WTC11 (cell line): ENCODE measurements around the gene KIF19. TPM values are rescaled to one million over a fixed set of nuclear protein-coding genes. Genes with fewer than 3 reads are reported as not detected.

Experiments
- ATAC-seq: fragments of 200-7000 bp; cut with Tn5 transposase; 2 replicates; pipeline ENCODE4 v1.10.0; 2021; ENCODE audit warnings: mild to moderate bottlenecking, moderate library complexity
- CTCF ChIA-PET: fragments of 300-600 bp; sonication (Branson Sonifier 250); formaldehyde crosslinking; loops from one replicate; lab custom pipeline; 2021; ENCODE audit warnings: antibody characterized with exemption; lab: Charles Lee
- POLR2A ChIA-PET: fragments of 350-600 bp; sonication (Branson Sonifier 250); formaldehyde crosslinking; loops from one replicate; lab custom pipeline; 2021; ENCODE audit warnings: antibody characterized with exemption; lab: Charles Lee
- DNase-seq: peaks from one replicate; pipeline ENCODE4 v3.0.0; 2021; ENCODE audit warnings: low spot score
- H3K27ac Mint-ChIP-seq: 2 replicates; pipeline ENCODE4 v1.8.0; 2021; ENCODE audit warnings: mixed read lengths
- H3K27me3 Mint-ChIP-seq: 2 replicates; pipeline ENCODE4 v1.8.0; 2021; ENCODE audit warnings: low read depth, mild to moderate bottlenecking, moderate library complexity, mixed read lengths
- H3K36me3 Mint-ChIP-seq: 2 replicates; pipeline ENCODE4 v1.8.0; 2021; ENCODE audit warnings: mixed read lengths
- H3K4me1 Mint-ChIP-seq: 2 replicates; pipeline ENCODE4 v1.8.0; 2022; ENCODE audit warnings: mixed read lengths
- H3K4me3 Mint-ChIP-seq: 2 replicates; pipeline ENCODE4 v1.8.0; 2021; ENCODE audit warnings: mild to moderate bottlenecking, moderate library complexity, mixed read lengths
- H3K9me3 Mint-ChIP-seq: 2 replicates; pipeline ENCODE4 v1.8.0; 2021; ENCODE audit warnings: mixed read lengths
- ATF3 ChIP-seq: sonication (generic); formaldehyde crosslinking; conservative IDR thresholded peaks from 2 replicates; pipeline ENCODE4 v1.8.1; 2022; ENCODE audit warnings: mild to moderate bottlenecking, missing genetic modification reagents
- CTCF ChIP-seq: fragments of 200-600 bp; IDR thresholded peaks from 2 replicates; pipeline ENCODE4 v1.8.0; 2022; ENCODE audit warnings: antibody characterized with exemption
- GABPB1 ChIP-seq: sonication (generic); formaldehyde crosslinking; IDR thresholded peaks from 2 replicates; pipeline ENCODE4 v1.8.1; 2023; ENCODE audit warnings: mild to moderate bottlenecking, missing genetic modification reagents
- HMGXB4 ChIP-seq: sonication (generic); formaldehyde crosslinking; IDR thresholded peaks from 2 replicates; pipeline ENCODE4 v1.8.1; 2023; ENCODE audit warnings: mild to moderate bottlenecking, moderate library complexity, missing genetic modification reagents
- JUN ChIP-seq: sonication (generic); formaldehyde crosslinking; IDR thresholded peaks from 2 replicates; pipeline ENCODE4 v1.8.0; 2023; ENCODE audit warnings: mild to moderate bottlenecking, missing genetic modification reagents
- MYBL2 ChIP-seq: sonication (generic); formaldehyde crosslinking; IDR thresholded peaks from 2 replicates; pipeline ENCODE4 v1.8.1; 2023; ENCODE audit warnings: mild to moderate bottlenecking, moderate library complexity, missing genetic modification reagents
- SP1 ChIP-seq: sonication (generic); formaldehyde crosslinking; conservative IDR thresholded peaks from 2 replicates; pipeline ENCODE4 v1.8.1; 2022; ENCODE audit warnings: missing genetic modification reagents
- TEAD1 ChIP-seq: sonication (generic); formaldehyde crosslinking; IDR thresholded peaks from 2 replicates; pipeline ENCODE4 v1.8.0; 2022; ENCODE audit warnings: mild to moderate bottlenecking, missing genetic modification reagents
- USF2 ChIP-seq: sonication (generic); formaldehyde crosslinking; IDR thresholded peaks from 2 replicates; pipeline ENCODE4 v1.8.1; 2023; ENCODE audit warnings: mild to moderate bottlenecking, missing genetic modification reagents, moderate library complexity
- ZBTB21 ChIP-seq: sonication (generic); formaldehyde crosslinking; IDR thresholded peaks from 2 replicates; pipeline ENCODE4 v1.8.1; 2023; ENCODE audit warnings: mild to moderate bottlenecking, missing genetic modification reagents, borderline replicate concordance
- ZBTB43 ChIP-seq: sonication (generic); formaldehyde crosslinking; IDR thresholded peaks from 2 replicates; pipeline ENCODE4 v1.8.1; 2023; ENCODE audit warnings: mild to moderate bottlenecking, missing genetic modification reagents
- ZMAT4 ChIP-seq: fragments of 250-450 bp; sonication (Bioruptor Pico); IDR thresholded peaks from 2 replicates; pipeline ENCODE4 v1.9.0; 2021; ENCODE audit warnings: mild to moderate bottlenecking
- ZNF425 ChIP-seq: fragments of 250-450 bp; sonication (Bioruptor Pico); conservative IDR thresholded peaks from 2 replicates; pipeline ENCODE4 v1.9.0; 2021; ENCODE audit warnings: mild to moderate bottlenecking
- ZNF532 ChIP-seq: fragments of 250-450 bp; sonication (Bioruptor Pico); IDR thresholded peaks from 2 replicates; pipeline ENCODE4 v1.9.0; 2021; ENCODE audit warnings: mild to moderate bottlenecking, borderline replicate concordance
- total RNA-seq: library from RNA; stranded (reverse); gene quantifications from 3 replicates; pipeline ENCODE4 v1.2.3, GENCODE V29; 2021

KIF19 gene
- total RNA-seq, 1 experiment from 2014 or later, result 0.44 TPM

- ChIA-PET CTCF (interaction anchor here (0.6 to 2.5 kb wide), 13 partner anchors 11 to 192 kb away, joined by 3 to 19 read pairs (median 3); partner anchors contain the start of gene BTBD17), POLR2A (no interaction called here)
- H3K27me3 Mint-ChIP-seq, result peaks cover 2% of the 10 kb centered on the region; the same call in 1 of the 2 replicates
- H3K27ac Mint-ChIP-seq, result no peak overlapping the region; the same call in 1 of the 2 replicates
- DNase-seq (no peak), ATAC-seq (no peak)
- no peak overlapping the region for H3K4me3 Mint-ChIP-seq
- H3K36me3 Mint-ChIP-seq, result no peaks in the 10 kb centered on the region
- TF ChIP-seq ATF3 (CRISPR knock-in tag) (no peak), GABPB1 (peak; percentile 94)
- peaks cover 6% of the 10 kb centered on the region for H3K4me1 Mint-ChIP-seq
- no peaks in the 10 kb centered on the region for H3K9me3 Mint-ChIP-seq
Observed at GRCh38 chr17:74373838-74374606, 48.0 kb downstream of the KIF19 start.

- CTCF ChIA-PET, result interaction anchor here (1.0 to 2.5 kb wide), 2 partner anchors 18 to 80 kb away, joined by 3 to 16 read pairs; no protein-coding TSS in a partner anchor
- no peaks in the 10 kb centered on the region for H3K9me3 Mint-ChIP-seq
- no peaks in the 10 kb centered on the region; the same call in 1 of the 2 replicates for H3K27me3 Mint-ChIP-seq
- H3K27ac Mint-ChIP-seq, result no peak overlapping the region
- POLR2A ChIA-PET, result no interaction called here
- DNase-seq (no peak), ATAC-seq (no peak)
- no peaks in the 10 kb centered on the region for H3K4me1 Mint-ChIP-seq
- TF ChIP-seq ZBTB21 (CRISPR knock-in tag), result no peak
- no peak for TF ChIP-seq ZNF532 (CRISPR knock-in tag)
- TF ChIP-seq ZNF425, result no peak
- H3K36me3 Mint-ChIP-seq, result no peaks in the 10 kb centered on the region
- H3K4me3 Mint-ChIP-seq, result no peak overlapping the region
Observed at GRCh38 chr17:74374858-74375257, 48.8 kb downstream of the KIF19 start.

- ATAC-seq (peak; percentile 93), DNase-seq (peak; percentile 98)
- Mint-ChIP-seq H3K4me1 (peaks cover 13% of the 10 kb centered on the region), H3K27me3 (no peaks in the 10 kb centered on the region; the same call in 1 of the 2 replicates), H3K9me3 (no peaks in the 10 kb centered on the region), H3K36me3 (no peaks in the 10 kb centered on the region), H3K4me3 (no peak overlapping the region), H3K27ac (no peak overlapping the region)
- ChIA-PET POLR2A (interaction anchor here (0.8 to 2.3 kb wide), 4 partner anchors 53 to 87 kb away, joined by 3 to 14 read pairs (median 3); partner anchors contain the start of gene CD300A), CTCF (interaction anchor here (0.6 to 4.6 kb wide), 82 partner anchors 9 to 813 kb away, joined by 3 to 138 read pairs (median 5); partner anchors contain the start of genes BTBD17, CD300A, CD300C and CD300H)
- TF ChIP-seq TEAD1 (CRISPR knock-in tag), result no peak
- TF ChIP-seq CTCF, result peak; percentile 94
- TF ChIP-seq ZBTB43 (CRISPR knock-in tag), result no peak
- peak; percentile 36; the same call in 1 of the 2 replicates for TF ChIP-seq GABPB1
- no peak for TF ChIP-seq MYBL2 (CRISPR knock-in tag)
- TF ChIP-seq HMGXB4 (CRISPR knock-in tag), result 0 out of 2 replicates have a peak, but pooled peaks have one; percentile 48
- TF ChIP-seq JUN, result no peak
- no peak for TF ChIP-seq USF2
- TF ChIP-seq ZMAT4 (CRISPR knock-in tag), result no peak
- peak; percentile 76 for TF ChIP-seq SP1 (CRISPR knock-in tag)
Observed at GRCh38 chr17:74379495-74380085, 53.6 kb downstream of the KIF19 start.
